Endometrium (tissue), 2 donors: ENCODE measurements around the gene TLE1.

Source experiments
- FAIRE-seq: peaks from 2 replicates; lab custom pipeline; 2012; peaks lifted over from hg19 to GRCh38; lab: Jason Lieb, UNC
- donor health status: control.
- donor health status: control.

TLE1 gene

DNA sequence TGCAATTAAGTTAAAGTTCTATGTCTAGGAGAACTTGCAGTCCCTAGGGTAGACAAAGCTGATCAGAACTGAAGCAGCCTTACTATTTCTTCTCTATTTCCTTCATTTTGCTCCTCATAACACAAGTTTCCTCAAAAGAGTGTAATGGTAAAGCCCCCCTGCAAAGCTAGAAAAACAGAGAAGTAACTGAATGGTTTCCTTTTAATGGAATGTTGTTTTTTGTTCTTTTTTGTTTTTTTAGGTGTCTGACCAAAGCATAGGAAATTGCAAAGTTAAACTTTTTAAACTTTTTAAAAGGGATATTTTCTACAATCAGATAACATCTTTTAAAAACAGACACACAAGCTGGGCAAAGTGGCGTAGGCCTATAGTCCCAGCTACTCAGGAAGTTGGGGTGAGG is 145.7 kb downstream of the TLE1 start:
- FAIRE-seq = no peak

- FAIRE-seq = no peak
These were observed 147.0 kb downstream of the TLE1 start for GRCh38 chr9:81542118-81542889.

DNA sequence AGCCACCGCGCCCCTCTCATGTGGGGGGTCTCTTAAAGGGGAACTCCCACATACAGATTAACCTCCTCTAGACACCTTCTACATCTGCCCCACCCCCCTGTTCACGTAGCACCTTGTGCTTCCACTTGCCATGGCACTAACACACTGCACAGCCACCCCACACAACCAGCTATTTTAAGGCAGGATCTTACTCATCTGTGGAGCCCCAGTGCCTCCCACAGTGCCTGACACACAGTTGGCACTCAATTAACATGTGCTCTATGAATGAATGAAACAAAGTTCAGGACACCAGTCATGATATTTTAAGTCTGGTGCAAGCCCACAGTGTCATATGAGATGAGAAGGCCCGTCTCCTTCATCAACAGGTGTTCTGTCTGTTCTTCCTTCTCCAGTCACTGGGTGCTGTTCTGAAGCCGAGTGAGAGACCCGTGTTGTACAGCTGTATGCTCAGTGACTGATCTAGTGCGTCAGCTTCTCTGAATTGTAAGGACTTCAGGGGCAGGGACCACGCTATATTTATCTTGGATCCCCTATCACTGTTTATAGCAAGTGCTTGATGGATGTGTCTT is 149.1 kb downstream of the TLE1 start:
- no peak for FAIRE-seq

- FAIRE-seq = no peak
These were observed 150.0 kb downstream of the TLE1 start for GRCh38 chr9:81539317-81539716.

GRCh38 chr9:81538890-81539289 is 150.5 kb downstream of the TLE1 start:
- no peak for FAIRE-seq

DNA sequence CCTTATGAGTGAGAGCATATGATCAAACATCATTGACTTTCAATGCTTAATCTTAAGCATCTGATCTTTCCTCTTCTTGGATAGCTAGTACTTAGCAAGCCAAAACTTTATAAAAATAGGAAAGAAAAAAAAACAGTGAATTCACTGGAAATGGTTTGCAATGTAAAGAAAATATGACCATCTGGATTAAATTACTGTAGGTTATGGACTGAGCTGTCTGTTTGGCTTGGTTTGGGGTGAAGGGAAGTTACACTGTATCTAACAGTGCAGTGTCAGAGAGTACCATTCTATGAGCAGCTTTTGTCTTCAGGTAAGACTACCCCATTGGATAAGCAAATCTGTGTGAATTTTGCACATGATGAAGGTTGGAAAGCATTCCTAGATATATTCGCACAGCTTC is 151.4 kb downstream of the TLE1 start:
- no peak for FAIRE-seq

DNA sequence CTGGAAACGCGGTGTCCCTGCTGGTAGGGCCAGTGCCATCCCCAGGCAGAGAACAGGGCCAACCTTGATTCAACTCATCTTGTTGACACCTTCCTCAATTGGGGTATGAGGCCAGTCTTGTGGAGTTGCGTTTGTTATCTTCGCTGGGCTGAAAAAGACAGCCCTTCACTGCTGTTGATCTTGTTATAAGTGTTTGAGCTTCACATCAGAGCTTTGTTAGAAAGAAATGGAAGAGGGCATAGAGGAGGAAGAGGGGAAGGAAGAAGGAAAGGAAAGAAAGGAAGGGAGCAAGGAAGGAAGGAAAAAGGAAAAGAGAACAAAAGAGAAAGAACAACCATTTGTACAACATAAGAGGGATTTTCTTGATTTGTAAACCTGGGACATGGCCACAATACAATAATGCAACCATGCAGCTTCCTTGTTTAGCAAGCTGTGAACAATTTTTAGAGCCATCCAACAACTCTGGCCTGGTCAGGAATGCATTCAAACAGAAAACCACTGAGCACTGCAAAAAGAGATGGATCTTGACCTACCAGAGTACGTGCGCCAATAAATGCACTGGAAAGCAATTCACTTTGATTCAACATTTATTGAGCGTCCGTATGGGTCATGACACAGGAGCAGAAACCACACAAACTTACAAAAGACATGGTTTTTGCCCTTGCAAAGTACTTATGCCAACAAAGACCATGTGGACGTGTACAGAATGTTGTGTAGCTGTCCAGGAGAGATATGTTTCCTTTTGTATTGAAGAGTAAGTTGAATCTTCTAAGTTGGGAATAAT is 152.9 kb downstream of the TLE1 start:
- no peak for FAIRE-seq

GRCh38 chr9:81535542-81536241 is 153.7 kb downstream of the TLE1 start:
- FAIRE-seq = no peak

DNA sequence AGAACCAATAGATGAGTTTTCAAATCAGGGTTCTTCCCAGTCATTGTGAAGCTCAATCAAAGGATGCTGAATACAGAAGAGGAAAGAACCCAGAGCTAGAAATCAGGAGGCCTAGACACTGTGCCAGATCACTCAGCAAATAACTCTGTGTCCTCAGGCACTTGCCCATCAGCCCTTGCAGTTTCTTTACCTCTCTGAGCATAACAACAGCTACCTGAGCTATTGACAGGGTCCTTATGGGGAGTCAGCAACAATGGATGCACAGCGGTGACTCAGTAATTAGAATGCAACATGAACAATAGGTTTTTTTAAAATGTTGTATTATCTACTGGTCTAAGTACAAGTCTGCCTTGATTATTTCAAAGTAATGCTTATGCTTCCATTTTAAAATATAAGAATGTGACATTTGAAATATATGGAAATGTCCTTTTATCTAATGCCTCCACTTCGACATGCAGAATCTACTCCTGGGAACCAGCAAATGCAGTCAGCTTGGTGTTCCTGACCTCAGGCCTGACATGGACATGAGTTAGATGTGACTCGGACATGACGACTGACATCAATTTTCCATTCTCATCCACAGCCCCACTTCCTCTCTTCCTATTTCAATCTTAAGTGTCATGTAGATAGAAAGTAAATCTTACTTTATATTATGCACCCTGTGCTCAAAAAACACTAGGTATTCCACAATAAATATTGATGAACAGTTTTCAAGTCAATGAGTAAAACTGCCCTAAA is 155.0 kb downstream of the TLE1 start:
- FAIRE-seq = no peak
